ENCODE results near the gene B4GALT3. TPM values are rescaled to one million over a fixed set of nuclear protein-coding genes. Genes with fewer than 3 reads are reported as not detected.
A peak's percentile ranks its signal among the peaks of the same experiment; 100 is the strongest.

B4GALT3 gene
- total and polyA plus RNA-seq, 2 donors (not counting 3 experiments of a cell fraction or from before 2014, with no cell fraction given), result 39.5 to 60.4 TPM

- POLR2A ChIA-PET, result interaction anchor here (0.8 kb wide), 1 partner anchor 11 kb away, joined by 3 read pairs; no protein-coding TSS in a partner anchor
- no TSS peak for BruUV-seq (replicated peaks)
- CTCF ChIA-PET, result no interaction called here
Measured at GRCh38 chr1:161195171-161195570, 17.9 kb upstream of the B4GALT3 start.

GRCh38 chr1:161193561-161194235 lies 16.4 kb upstream of the B4GALT3 start:
- peak; percentile 70 for FAIRE-seq
- Histone ChIP-seq H2AFZ (ENCODE audit: low read depth, low read length) (no peak overlapping the region), H3K36me3 (ENCODE audit: control insufficient read depth in 2 of 2, extremely low read depth in 1 of 2, insufficient read depth in 2 of 2, low read length in 2 of 2) (peaks cover 3% of the 10 kb centered on the region in 2 experiments), H3K4me1 (ENCODE audit: control insufficient read depth, extremely low read depth, insufficient read depth, low read length) (peaks cover 30% of the 10 kb centered on the region), H3K79me2 (ENCODE audit: control insufficient read depth, insufficient read depth, low read length) (peaks cover 33% of the 10 kb centered on the region), H3K4me2 (ENCODE audit: insufficient read depth, low read length) (no peak overlapping the region), H4K20me1 (replicated peaks; ENCODE audit: control insufficient read depth, extremely low read depth, insufficient read depth, low read length) (no peaks in the 10 kb centered on the region), H3K27ac (ENCODE audit: insufficient read depth, low read depth, low read length) (no peak overlapping the region), H3K4me3 (replicated peaks in 1 of 3; ENCODE audit: insufficient read depth in 1 of 3, low read depth in 1 of 3, low read length in 3 of 3) (no peak overlapping the region), H3K27me3 (ENCODE audit: control insufficient read depth in 2 of 2, insufficient read depth in 2 of 2, low read length in 2 of 2) (no peaks in the 10 kb centered on the region), H3K9me3 (replicated peaks; ENCODE audit: control insufficient read depth, insufficient read depth, low read length) (no peaks in the 10 kb centered on the region), H3K9me1 (replicated peaks; ENCODE audit: control insufficient read depth, extremely low read depth, insufficient read depth, low read length) (no peaks in the 10 kb centered on the region), H3K9ac (replicated peaks; ENCODE audit: extremely low read depth, insufficient read depth, low read length) (no peak overlapping the region)
- POLR2A ChIA-PET, result interaction anchor here (1.6 kb wide), 1 partner anchor 32 kb away, joined by 5 read pairs; no protein-coding TSS in a partner anchor
- intact Hi-C loops (cut with micrococcal nuclease) (loop anchor here (2.0 kb wide), 1 partner anchor 97 kb away; no protein-coding TSS in a partner anchor), dilution Hi-C loops (cut with MboI; ENCODE audit: extremely low pct_ligation_motif_present, low sequenced_read_pairs) (no loop called here)
- BruUV-seq (replicated peaks), result no TSS peak
- DNase-seq (ENCODE audit: low read depth, low spot score), result no peak
- CTCF ChIA-PET, result interaction anchor here (0.7 to 6.2 kb wide), 16 partner anchors 8 to 246 kb away, joined by 3 to 54 read pairs (median 4); partner anchors contain the start of genes NDUFS2, PPOX and TOMM40L
- TF ChIP-seq GATA2 (IDR thresholded peaks at IDR 0.05; ENCODE audit: insufficient read depth, insufficient read length, low read depth, low read length), result no peak
- peak; percentile 36 to 61 for TF ChIP-seq CTCF (IDR thresholded peaks at IDR 0.05; ENCODE audit: extremely low read depth in 1 of 2, insufficient read depth in 1 of 2, low read depth in 1 of 2, low read length in 2 of 2)
- no peak for TF ChIP-seq JUN (IDR thresholded peaks at IDR 0.05; ENCODE audit: borderline replicate concordance, insufficient read depth, insufficient read length, low read depth)
- TF ChIP-seq MYC (IDR thresholded peaks at IDR 0.05; ENCODE audit: low read depth, low read length), result peak; percentile 49

More at GRCh38 chr1:161195171-161195570, 17.9 kb upstream of the B4GALT3 start:
- Histone ChIP-seq H4K20me1 (replicated peaks; ENCODE audit: control insufficient read depth, extremely low read depth, insufficient read depth, low read length) (no peaks in the 10 kb centered on the region), H3K9me1 (replicated peaks; ENCODE audit: control insufficient read depth, extremely low read depth, insufficient read depth, low read length) (no peaks in the 10 kb centered on the region), H3K4me1 (ENCODE audit: control insufficient read depth, extremely low read depth, insufficient read depth, low read length) (peaks cover 38% of the 10 kb centered on the region), H3K4me2 (ENCODE audit: insufficient read depth, low read length) (no peak overlapping the region), H3K27ac (ENCODE audit: insufficient read depth, low read depth, low read length) (no peak overlapping the region), H3K79me2 (ENCODE audit: control insufficient read depth, insufficient read depth, low read length) (peaks cover 34% of the 10 kb centered on the region), H3K9ac (replicated peaks; ENCODE audit: extremely low read depth, insufficient read depth, low read length) (no peak overlapping the region), H2AFZ (ENCODE audit: low read depth, low read length) (no peak overlapping the region), H3K36me3 (ENCODE audit: control insufficient read depth in 2 of 2, extremely low read depth in 1 of 2, insufficient read depth in 2 of 2, low read length in 2 of 2) (peaks cover 3% of the 10 kb centered on the region in 2 experiments), H3K9me3 (replicated peaks; ENCODE audit: control insufficient read depth, insufficient read depth, low read length) (no peaks in the 10 kb centered on the region), H3K27me3 (ENCODE audit: control insufficient read depth in 2 of 2, insufficient read depth in 2 of 2, low read length in 2 of 2) (no peaks in the 10 kb centered on the region), H3K4me3 (replicated peaks in 1 of 3; ENCODE audit: insufficient read depth in 1 of 3, low read depth in 1 of 3, low read length in 3 of 3) (no peak overlapping the region)
- dilution Hi-C loops (cut with MboI; ENCODE audit: extremely low pct_ligation_motif_present, low sequenced_read_pairs), result no loop called here
- no peak for TF ChIP-seq POLR2A (IDR thresholded peaks at IDR 0.05; ENCODE audit: low read depth, low read length)
- TF ChIP-seq MAX (IDR thresholded peaks at IDR 0.05; ENCODE audit: insufficient read depth, insufficient read length), result no peak
- FAIRE-seq, result no peak
- intact Hi-C loops (cut with micrococcal nuclease), result no loop called here
- no peak for DNase-seq (ENCODE audit: low read depth, low spot score)
